AG09319 (cell line): ENCODE data around the gene NLRC3.
"Not testable (repeated sequence)": the region's sequence is repeated elsewhere in the genome, so short reads cannot be mapped to it uniquely, and the experiment has no call there.

Source experiments
- DNase-seq: peaks from one replicate; pipeline ENCODE4 v3.0.0-alpha.2; 2010; ENCODE audit warnings: low read depth; ENCODE audit errors: extremely low read depth
- CTCF ChIP-seq: IDR thresholded peaks from 2 replicates; pipeline ENCODE4 v1.5.1; 2011; ENCODE audit warnings: low read depth, mild to moderate bottlenecking, inconsistent platforms, low read length, moderate library complexity

The NLRC3 gene

GRCh38 chr16:3501783-3502400 is 75.3 kb downstream of the NLRC3 start:
- TF ChIP-seq CTCF: no peak
- DNase-seq: no peak

- not testable (repeated sequence) for DNase-seq
These were observed 75.8 kb downstream of the NLRC3 start for GRCh38 chr16:3501412-3501761.

GRCh38 chr16:3498988-3499387 is 78.2 kb downstream of the NLRC3 start:
- no peak for DNase-seq
- TF ChIP-seq CTCF: no peak

DNA sequence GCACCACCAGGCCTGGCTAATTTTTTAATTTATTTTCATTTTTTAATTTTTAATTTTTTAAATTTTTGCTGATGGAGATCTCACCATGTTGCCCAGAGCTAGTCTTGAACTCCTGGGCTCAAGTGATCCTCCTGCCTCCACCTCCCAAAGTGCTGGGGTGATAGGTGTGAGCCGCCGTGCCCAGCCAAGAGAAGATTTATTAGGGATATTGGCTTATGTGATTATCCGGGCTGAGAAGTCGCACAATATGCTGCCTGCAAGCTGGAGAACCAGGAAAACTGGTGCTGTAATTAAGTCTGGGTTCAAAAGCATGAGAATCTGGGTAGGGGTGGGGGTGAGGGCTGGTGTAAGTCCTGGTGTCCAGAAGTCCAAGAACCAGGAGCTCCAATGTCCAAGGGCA is 79.4 kb downstream of the NLRC3 start:
- TF ChIP-seq CTCF: no peak
- no peak for DNase-seq

- no peak for DNase-seq
These were observed 80.8 kb downstream of the NLRC3 start for GRCh38 chr16:3496386-3496785.

GRCh38 chr16:3495176-3495575 is 82.0 kb downstream of the NLRC3 start, which contains the start of gene C16orf90:
Gene C16orf90, minus strand, starts transcription at chr16:3495489. Its CDS starts 68 bp downstream, at chr16:3495421.
- DNase-seq: no peak
- TF ChIP-seq CTCF: no peak

More at GRCh38 chr16:3496386-3496785, 80.8 kb downstream of the NLRC3 start:
- TF ChIP-seq CTCF: no peak

GRCh38 chr16:3494386-3494973 is 82.7 kb downstream of the NLRC3 start:
- TF ChIP-seq CTCF: no peak
- no peak for DNase-seq

DNA sequence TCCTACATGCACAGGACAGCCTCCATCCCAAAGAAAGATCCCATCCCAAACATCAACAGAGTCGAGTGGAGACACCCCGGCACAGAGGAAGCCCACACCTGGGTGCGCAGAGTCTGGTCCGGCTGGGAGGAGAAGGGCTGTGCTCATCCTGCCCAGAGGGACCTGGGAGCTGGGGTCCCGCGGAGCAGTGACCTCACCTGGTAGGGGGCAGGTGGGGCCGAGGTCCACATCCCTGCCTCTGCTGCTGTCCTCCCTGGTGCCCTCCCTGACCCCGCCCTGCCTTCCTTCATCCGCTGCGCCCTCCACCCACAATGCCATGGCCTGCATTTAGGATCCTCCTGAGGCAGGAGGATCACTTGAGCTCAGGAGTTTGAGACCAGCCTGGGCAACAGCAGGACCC is 84.8 kb downstream of the NLRC3 start:
- DNase-seq: no peak

More for the DNA sequence above, 84.8 kb downstream of the NLRC3 start:
- TF ChIP-seq CTCF: no peak
